K562 treated with DMSO at 1 percent for 12 hours (cell line): Measurements from ENCODE around the gene SLC16A10. TPM values are rescaled to one million over a fixed set of nuclear protein-coding genes. Genes with fewer than 3 reads are reported as not detected.

ENCODE experiments used
- total RNA-seq: library from RNA; unstranded; fragments of 300-600 nt; gene quantifications from 2 replicates; pipeline ENCODE4 v1.2.3, GENCODE V29; 2022; ENCODE audit not compliant: insufficient read depth

The SLC16A10 gene
- not detected in 2 replicates for total RNA-seq

GRCh38 chr6:111087106-111087835 is at the start of gene SLC16A10:
Gene SLC16A10, plus strand, starts transcription at chr6:111087503. Its CDS starts 250 bp downstream, at chr6:111087753.

Other genes with a start within 250 kb of the SLC16A10 start
- gene AMD1, start 212.7 kb upstream of the SLC16A10 start, total RNA-seq: 23.5 and 58.7 TPM in 2 replicates
- gene GTF3C6, start 128.8 kb upstream of the SLC16A10 start, total RNA-seq: 31.9 and 38.3 TPM in 2 replicates
- gene RPF2, start 105.5 kb upstream of the SLC16A10 start, total RNA-seq: 15.0 and 22.3 TPM in 2 replicates